Measurements from ENCODE around the gene AATF.

DNA sequence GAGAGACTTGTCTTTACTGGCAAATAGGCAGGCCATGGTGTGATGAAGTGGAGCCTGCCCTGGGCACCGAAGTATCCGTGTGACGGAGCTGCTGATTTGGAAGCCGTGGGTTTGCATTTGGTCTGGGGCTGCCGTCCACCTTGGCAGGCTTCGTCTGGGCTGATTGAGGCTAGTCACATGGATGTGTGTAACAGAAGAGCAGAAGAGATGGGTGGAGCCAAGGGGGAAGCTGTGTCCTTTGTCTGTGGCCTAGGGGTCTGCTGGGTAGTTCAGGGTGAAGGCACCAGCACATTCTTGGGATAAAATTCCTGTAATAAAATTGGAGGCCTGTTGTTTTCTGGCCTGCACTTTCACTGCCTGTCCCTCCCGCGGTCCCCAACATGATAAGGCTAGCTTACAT, 106.1 kb downstream of the AATF start:
- no peak for TF ChIP-seq EZH2 (IDR thresholded peaks at IDR 0.05; ENCODE audit: borderline replicate concordance, insufficient read depth, low read depth, low read length, poor library complexity, severe bottlenecking)
- TF ChIP-seq, protein P1, sequence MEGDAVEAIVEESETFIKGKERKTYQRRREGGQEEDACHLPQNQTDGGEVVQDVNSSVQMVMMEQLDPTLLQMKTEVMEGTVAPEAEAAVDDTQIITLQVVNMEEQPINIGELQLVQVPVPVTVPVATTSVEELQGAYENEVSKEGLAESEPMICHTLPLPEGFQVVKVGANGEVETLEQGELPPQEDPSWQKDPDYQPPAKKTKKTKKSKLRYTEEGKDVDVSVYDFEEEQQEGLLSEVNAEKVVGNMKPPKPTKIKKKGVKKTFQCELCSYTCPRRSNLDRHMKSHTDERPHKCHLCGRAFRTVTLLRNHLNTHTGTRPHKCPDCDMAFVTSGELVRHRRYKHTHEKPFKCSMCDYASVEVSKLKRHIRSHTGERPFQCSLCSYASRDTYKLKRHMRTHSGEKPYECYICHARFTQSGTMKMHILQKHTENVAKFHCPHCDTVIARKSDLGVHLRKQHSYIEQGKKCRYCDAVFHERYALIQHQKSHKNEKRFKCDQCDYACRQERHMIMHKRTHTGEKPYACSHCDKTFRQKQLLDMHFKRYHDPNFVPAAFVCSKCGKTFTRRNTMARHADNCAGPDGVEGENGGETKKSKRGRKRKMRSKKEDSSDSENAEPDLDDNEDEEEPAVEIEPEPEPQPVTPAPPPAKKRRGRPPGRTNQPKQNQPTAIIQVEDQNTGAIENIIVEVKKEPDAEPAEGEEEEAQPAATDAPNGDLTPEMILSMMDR (IDR thresholded peaks at IDR 0.05): no peak

Data from B cell (primary cell).